ENCODE measurements around the gene FANK1.

DNA sequence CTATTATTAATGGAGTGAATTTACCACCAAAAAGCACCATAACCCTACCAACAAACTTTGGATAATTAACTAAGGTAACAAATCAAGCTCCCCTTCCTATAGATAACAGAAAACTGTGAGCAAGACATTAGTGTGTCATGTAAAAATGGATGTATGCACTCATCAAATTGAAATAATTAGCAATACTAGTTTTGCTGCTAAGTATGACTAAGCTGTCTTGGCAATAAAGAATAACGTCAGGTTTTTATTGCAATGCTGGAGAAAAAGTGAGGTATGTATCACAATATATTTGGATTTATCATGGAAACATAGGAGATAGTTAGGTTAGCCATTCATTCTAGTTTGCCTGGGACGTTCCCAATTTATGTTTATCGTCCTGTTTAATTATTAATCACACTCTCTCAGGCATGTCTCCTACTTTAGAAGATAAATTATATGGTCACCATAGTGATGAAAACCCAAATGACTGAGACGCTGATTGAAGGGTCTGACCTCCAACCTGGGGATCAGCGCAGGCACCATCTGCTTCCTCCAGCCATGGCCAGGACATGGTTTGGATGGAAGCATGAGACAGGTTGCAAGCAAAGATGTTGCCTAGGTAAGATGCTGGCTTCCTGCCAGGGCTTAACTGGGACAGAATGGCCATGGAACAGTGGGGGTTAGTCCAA, 125.6 kb downstream of the FANK1 start:
- no peak for TF ChIP-seq CTCF (conservative IDR thresholded peaks at IDR 0.05; ENCODE audit: low read length)
- TF ChIP-seq EZH2phosphoT487 (IDR thresholded peaks at IDR 0.05; ENCODE audit: borderline replicate concordance, low read depth, low read length) = no peak
